Measurements from ENCODE around the gene COL8A1.
A peak's percentile ranks its signal among the peaks of the same experiment; 100 is the strongest.

Gene COL8A1

DNA sequence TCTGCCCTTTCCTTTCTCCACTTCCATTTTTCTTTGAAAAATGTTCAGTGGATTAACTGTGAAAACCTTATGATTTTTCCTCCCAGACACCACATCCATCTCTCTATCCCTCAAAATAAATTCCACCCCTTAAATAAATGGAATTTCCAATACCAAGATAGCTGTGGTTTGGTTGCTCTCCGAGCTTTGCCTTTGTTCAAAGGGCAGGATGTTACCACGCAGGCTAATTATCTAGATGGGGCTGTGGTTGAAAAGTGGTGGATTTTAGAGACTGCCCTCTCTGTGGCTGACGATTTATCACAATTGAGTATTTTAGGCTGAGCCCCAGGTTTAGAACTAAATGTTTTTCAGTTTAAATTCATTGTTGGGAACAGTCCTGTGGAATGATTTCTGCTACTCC is 142.4 kb downstream of the COL8A1 start:
- H3K4me3 ChIP-seq (ENCODE audit: low read length) = no peak overlapping the region
- TF ChIP-seq ZNF274 (IDR thresholded peaks at IDR 0.05; ENCODE audit: low read depth, low read length) = no peak

DNA sequence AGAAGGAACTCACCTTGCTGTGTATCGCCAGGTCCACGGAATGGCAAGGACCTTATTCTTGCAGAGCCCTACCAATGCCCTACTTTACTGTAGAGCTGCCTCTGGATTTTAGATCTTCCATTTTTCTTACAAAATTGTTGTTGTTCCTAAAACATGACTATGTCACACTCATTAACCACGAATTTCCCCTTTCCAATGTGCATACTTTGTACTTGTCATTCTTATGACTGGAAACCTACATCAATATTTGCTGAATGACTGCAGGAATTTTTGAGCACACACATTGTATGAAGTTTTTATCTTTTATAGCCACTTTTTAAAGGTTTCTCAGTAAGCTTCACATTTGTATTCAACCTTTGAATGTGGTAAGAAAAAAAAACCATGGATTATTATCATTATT is 143.4 kb downstream of the COL8A1 start:
- H3K4me3 ChIP-seq (ENCODE audit: low read length) = no peak overlapping the region
- TF ChIP-seq ZNF274 (IDR thresholded peaks at IDR 0.05; ENCODE audit: low read depth, low read length) = no peak

DNA sequence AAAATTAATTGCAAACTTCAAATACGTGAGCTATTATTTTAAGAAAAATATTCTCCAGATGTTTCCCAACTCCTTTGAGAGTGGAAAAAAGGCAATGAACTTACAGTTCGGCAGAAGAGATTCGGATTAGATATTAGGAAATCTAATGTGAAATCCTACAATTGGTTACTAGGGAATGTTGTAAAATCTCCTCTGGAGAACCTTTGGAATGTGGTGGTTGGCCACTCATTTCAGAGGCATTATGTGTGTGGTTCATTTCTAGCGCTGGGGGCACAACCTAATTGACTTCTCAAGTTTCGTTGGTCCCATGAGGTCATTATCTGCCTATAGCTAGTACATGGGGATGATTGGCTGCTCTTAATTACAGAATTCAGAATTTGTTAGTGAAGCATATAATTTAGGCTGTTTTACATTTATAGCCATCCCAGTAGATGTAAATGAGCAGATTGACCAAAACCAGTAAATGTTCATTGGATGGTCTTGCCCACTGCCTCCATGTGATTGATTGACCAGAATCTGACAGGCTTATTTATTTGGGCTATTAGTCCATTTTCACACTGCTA is 144.7 kb downstream of the COL8A1 start:
- no peak for TF ChIP-seq ZNF274 (IDR thresholded peaks at IDR 0.05; ENCODE audit: low read depth, low read length)
- H3K4me3 ChIP-seq (ENCODE audit: low read length) = no peak overlapping the region

DNA sequence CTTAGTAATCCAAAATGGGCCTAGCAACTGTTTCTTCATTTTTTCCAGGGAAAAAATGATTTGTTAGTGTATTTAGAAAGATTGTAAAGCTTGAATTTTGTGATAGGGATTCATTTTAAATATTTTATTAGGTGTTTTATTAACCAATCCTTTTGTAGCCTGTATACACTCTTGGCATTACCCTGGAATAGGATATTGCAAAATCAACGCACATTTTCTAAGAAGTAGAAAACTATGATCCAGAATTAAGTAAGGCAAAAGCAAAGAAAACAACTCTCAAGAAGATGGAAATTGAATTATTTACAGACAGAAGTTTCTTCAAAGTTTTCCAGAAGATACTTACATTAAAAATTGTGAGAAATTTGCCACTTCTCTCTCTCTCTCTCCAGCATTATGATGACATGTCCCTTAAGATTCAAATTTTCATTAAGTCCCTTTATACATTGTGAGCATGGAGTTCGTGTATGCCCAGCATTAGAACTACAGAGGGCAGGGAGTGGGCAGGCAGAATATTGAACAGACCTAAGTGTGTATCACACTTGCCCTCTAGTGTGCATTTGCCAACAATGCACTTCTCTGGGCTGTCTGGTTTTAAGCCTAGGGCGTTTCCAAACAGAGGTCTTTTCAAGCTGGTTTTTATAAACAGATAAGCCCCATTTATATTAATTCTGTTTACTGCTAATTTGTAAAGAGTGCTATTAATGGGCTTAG is 150.8 kb downstream of the COL8A1 start:
- TF ChIP-seq ZNF274 (IDR thresholded peaks at IDR 0.05; ENCODE audit: low read depth, low read length) = no peak

GRCh38 chr3:99794485-99794884 is 156.1 kb downstream of the COL8A1 start:
- TF ChIP-seq ZNF274 (IDR thresholded peaks at IDR 0.05; ENCODE audit: low read depth, low read length) = no peak
- H3K4me3 ChIP-seq (ENCODE audit: low read length) = no peak overlapping the region

More for the DNA sequence above, 150.8 kb downstream of the COL8A1 start:
- H3K4me3 ChIP-seq (ENCODE audit: low read length) = no peak overlapping the region

- no peak overlapping the region for H3K4me3 ChIP-seq (ENCODE audit: low read length)
- TF ChIP-seq ZNF274 (IDR thresholded peaks at IDR 0.05; ENCODE audit: low read depth, low read length) = no peak
These were observed 157.2 kb downstream of the COL8A1 start for GRCh38 chr3:99795573-99795972.

GRCh38 chr3:99799422-99799821 is 161.0 kb downstream of the COL8A1 start:
- TF ChIP-seq ZNF274 (IDR thresholded peaks at IDR 0.05; ENCODE audit: low read depth, low read length) = no peak
- no peak overlapping the region for H3K4me3 ChIP-seq (ENCODE audit: low read length)

GRCh38 chr3:99803297-99803696 is 164.9 kb downstream of the COL8A1 start:
- H3K4me3 ChIP-seq (ENCODE audit: low read length) = no peak overlapping the region
- no peak for TF ChIP-seq ZNF274 (IDR thresholded peaks at IDR 0.05; ENCODE audit: low read depth, low read length)

DNA sequence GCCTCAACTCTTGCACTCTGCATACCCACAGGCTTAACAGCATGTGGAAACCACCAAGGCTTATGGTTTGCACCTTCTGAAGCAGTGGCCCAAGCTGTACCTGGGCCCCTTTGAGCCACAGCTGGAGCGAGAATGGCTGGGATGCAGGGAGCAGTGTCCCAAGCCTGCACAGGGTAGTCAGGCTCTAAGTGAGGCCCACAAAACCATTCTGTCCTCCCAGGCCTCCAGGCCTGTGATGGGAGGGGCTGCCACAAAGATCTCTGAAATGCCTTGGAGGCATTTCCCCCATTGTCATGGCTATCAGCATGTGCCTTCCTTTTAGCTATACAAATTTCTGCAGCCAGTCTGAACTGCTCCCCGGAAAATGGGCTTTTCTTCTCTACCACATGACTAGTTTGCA is 166.8 kb downstream of the COL8A1 start:
- no peak for TF ChIP-seq ZNF274 (IDR thresholded peaks at IDR 0.05; ENCODE audit: low read depth, low read length)
- H3K4me3 ChIP-seq (ENCODE audit: low read length) = no peak overlapping the region

- H3K4me3 ChIP-seq (ENCODE audit: low read length) = no peak overlapping the region
- no peak for TF ChIP-seq ZNF274 (IDR thresholded peaks at IDR 0.05; ENCODE audit: low read depth, low read length)
These were observed 169.9 kb downstream of the COL8A1 start for GRCh38 chr3:99808163-99808794.

DNA sequence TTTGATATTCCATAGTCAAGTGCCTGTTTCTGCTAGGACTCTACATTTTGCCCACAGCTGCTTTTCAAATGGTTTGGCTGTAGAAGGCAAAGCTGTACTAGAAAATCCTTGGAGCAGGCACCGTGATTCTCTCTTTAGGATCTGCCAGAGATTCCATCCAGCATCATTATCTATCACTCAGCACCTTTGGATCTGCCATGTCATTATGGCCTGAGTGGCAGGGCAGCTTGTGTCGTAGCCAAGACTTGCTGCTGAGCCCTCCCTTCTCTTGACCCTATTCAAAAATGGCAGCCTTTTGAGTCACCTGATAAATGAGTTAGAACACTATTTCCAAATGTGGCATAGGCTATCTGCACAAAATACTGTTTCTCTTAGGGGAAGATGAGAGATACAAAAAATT is 171.2 kb downstream of the COL8A1 start:
- TF ChIP-seq ZNF274 (IDR thresholded peaks at IDR 0.05; ENCODE audit: low read depth, low read length) = no peak

GRCh38 chr3:99810403-99810802 is 172.0 kb downstream of the COL8A1 start:
- no peak overlapping the region for H3K4me3 ChIP-seq (ENCODE audit: low read length)
- no peak for TF ChIP-seq ZNF274 (IDR thresholded peaks at IDR 0.05; ENCODE audit: low read depth, low read length)

More for the DNA sequence above, 171.2 kb downstream of the COL8A1 start:
- H3K4me3 ChIP-seq (ENCODE audit: low read length) = no peak overlapping the region

GRCh38 chr3:99817047-99817436 is 178.6 kb downstream of the COL8A1 start:
- peak overlapping the region; percentile 68 for H3K4me3 ChIP-seq (ENCODE audit: low read length)
- TF ChIP-seq ZNF274 (IDR thresholded peaks at IDR 0.05; ENCODE audit: low read depth, low read length) = no peak

- no peak for TF ChIP-seq ZNF274 (IDR thresholded peaks at IDR 0.05; ENCODE audit: low read depth, low read length)
- peak within 1 kb of the TSS; percentile 68 for H3K4me3 ChIP-seq (ENCODE audit: low read length)
These were observed 179.2 kb downstream of the COL8A1 start, which contains the start of gene CMSS1 for GRCh38 chr3:99817437-99818240. TSS of gene CMSS1 (plus strand) at chr3:99817862.

Data from GM08714 (cell line).